Stimulated activated CD4-positive, alpha-beta T cell treated with anti-CD3 and anti-CD28 coated beads, Interleukin-2, amount 100 ng/mL, for 24 hours (primary cell): ENCODE results near the gene KRR1.

Experiments used
- DNase-seq, 2 donors: peaks; one replicate each; pipeline ENCODE4 v3.0.0-alpha.2; 2020

The KRR1 gene

GRCh38 chr12:75511116-75512048 is at the start of gene KRR1:
TSS of gene KRR1 (minus strand) at chr12:75511609. CDS start at chr12:75511597, 12 bp downstream.
- DNase-seq, result peak; percentile 85 to 89

GRCh38 chr12:75560167-75560566 is 48.8 kb upstream of the KRR1 start:
- DNase-seq, result no peak

GRCh38 chr12:75558287-75558686 is 46.9 kb upstream of the KRR1 start:
- DNase-seq, result no peak

GRCh38 chr12:75556311-75556899 is 45.0 kb upstream of the KRR1 start:
- no peak for DNase-seq

GRCh38 chr12:75554556-75554880 is 43.1 kb upstream of the KRR1 start:
- DNase-seq, result no peak

- DNase-seq, result no peak
Measured at GRCh38 chr12:75553836-75554555, 42.6 kb upstream of the KRR1 start.

GRCh38 chr12:75553398-75553797 is 42.0 kb upstream of the KRR1 start:
- no peak for DNase-seq

- no peak for DNase-seq
Measured at GRCh38 chr12:75551477-75551876, 40.1 kb upstream of the KRR1 start.

GRCh38 chr12:75550401-75551240 is 39.2 kb upstream of the KRR1 start:
- no peak for DNase-seq

- no peak for DNase-seq
Measured at GRCh38 chr12:75549989-75550388, 38.6 kb upstream of the KRR1 start.

GRCh38 chr12:75548879-75549278 is 37.5 kb upstream of the KRR1 start:
- DNase-seq, result no peak

- no peak for DNase-seq
Measured at GRCh38 chr12:75545636-75546035, 34.2 kb upstream of the KRR1 start.

- DNase-seq, result no peak
Measured at GRCh38 chr12:75543529-75543928, 32.1 kb upstream of the KRR1 start.

GRCh38 chr12:75542942-75543341 is 31.5 kb upstream of the KRR1 start:
- no peak for DNase-seq

- DNase-seq, result no peak
Measured at GRCh38 chr12:75539889-75540288, 28.5 kb upstream of the KRR1 start.

GRCh38 chr12:75533239-75533638 is 21.8 kb upstream of the KRR1 start:
- no peak for DNase-seq

GRCh38 chr12:75529826-75530225 is 18.4 kb upstream of the KRR1 start:
- no peak for DNase-seq

GRCh38 chr12:75529316-75529715 is 17.9 kb upstream of the KRR1 start:
- no peak for DNase-seq

- no peak for DNase-seq
Measured at GRCh38 chr12:75528692-75529091, 17.3 kb upstream of the KRR1 start.

- DNase-seq, result no peak
Measured at GRCh38 chr12:75528272-75528671, 16.9 kb upstream of the KRR1 start.

- peak; percentile 5 to 18 for DNase-seq
Measured at GRCh38 chr12:75526655-75527511, 15.5 kb upstream of the KRR1 start.

- DNase-seq, result no peak
Measured at GRCh38 chr12:75525263-75525662, 13.9 kb upstream of the KRR1 start.
